CMK (cell line): ENCODE data around the gene TSPAN31.
A peak's percentile ranks its signal among the peaks of the same experiment; 100 is the strongest.

Experiments
- DNase-seq: peaks from one replicate; pipeline ENCODE4 v3.0.0-alpha.2; 2010; ENCODE audit warnings: low read depth

The TSPAN31 gene

DNA sequence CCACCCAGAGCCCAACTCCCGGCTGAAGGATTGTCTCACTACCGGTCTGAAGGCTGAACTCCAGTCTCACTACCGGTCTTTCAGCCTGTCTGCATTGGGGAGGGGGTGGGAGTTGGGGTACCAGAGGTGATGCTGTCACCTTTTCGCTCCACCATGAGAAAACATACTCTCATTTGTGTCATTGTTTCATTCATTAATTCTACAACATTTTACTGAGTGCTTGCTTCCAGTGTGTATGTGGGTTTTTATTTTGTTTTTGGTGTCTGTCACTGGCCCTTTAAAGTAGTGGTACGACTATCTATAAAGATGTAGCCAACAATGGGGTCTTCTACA, 7.8 kb downstream of the TSPAN31 start:
- no peak for DNase-seq

GRCh38 chr12:57753756-57754337, 9.0 kb downstream of the TSPAN31 start:
- no peak for DNase-seq

GRCh38 chr12:57754411-57755193, 9.8 kb downstream of the TSPAN31 start, which contains the start of gene MARCHF9:
Gene MARCHF9, plus strand, starts transcription at chr12:57755103. Its CDS starts 426 bp downstream, at chr12:57755529.
- DNase-seq, result peak; percentile 49

DNA sequence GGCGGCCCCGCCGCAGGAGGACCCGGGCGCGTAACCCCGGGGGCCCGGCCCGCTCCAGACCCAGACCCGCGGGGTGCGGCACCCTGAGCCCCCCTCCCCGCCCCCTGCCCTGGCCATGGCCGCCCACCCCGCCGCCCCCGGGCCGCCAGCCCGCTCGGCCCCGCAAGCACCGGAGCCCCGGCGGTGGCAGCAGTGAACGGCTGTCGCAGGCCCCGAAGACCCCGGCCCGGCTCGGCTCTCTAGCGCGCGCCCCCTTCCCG, 10.3 kb downstream of the TSPAN31 start:
- DNase-seq, result no peak

DNA sequence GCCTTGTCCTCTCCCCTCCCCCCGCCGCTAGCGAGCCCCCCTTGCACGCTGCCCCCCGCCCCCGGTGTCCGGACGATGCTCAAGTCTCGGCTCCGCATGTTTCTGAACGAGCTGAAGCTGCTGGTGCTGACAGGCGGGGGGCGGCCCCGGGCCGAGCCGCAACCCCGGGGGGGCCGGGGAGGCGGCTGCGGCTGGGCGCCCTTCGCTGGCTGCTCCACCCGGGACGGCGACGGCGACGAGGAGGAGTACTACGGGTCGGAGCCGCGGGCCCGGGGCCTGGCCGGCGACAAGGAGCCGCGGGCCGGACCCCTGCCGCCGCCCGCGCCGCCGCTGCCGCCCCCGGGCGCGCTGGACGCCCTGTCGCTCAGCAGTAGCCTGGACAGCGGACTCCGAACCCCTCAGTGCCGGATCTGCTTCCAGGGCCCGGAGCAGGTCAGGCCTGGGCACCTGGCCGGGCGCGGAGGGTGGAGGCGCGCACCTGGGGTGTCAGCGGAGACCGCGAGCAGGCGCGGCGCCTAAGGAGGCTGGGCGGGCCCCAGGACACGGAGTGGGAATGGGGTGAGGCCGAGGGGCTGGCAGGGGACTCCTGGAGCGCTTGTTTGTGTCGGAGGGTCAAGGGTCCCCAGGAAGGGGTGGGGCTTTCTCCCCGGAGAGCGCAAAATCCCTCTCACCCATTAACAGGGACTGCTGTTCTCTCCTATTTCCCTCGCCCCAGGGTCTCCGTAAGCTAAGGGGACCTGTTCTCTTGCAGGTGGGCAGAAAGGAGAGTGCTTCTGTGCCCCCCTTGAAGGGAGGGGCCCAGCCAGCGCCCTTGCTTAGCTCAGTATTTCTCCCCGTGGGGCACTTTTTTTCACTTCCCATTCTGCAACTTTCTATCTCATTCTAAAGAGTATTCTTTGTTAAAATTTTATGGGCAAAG, 10.9 kb downstream of the TSPAN31 start:
- no peak for DNase-seq

GRCh38 chr12:57756406-57757341, 11.8 kb downstream of the TSPAN31 start:
- no peak for DNase-seq

- DNase-seq, result no peak
Observed at GRCh38 chr12:57757771-57758170, 12.9 kb downstream of the TSPAN31 start.

GRCh38 chr12:57758552-57759359, 13.9 kb downstream of the TSPAN31 start:
- no peak for DNase-seq

DNA sequence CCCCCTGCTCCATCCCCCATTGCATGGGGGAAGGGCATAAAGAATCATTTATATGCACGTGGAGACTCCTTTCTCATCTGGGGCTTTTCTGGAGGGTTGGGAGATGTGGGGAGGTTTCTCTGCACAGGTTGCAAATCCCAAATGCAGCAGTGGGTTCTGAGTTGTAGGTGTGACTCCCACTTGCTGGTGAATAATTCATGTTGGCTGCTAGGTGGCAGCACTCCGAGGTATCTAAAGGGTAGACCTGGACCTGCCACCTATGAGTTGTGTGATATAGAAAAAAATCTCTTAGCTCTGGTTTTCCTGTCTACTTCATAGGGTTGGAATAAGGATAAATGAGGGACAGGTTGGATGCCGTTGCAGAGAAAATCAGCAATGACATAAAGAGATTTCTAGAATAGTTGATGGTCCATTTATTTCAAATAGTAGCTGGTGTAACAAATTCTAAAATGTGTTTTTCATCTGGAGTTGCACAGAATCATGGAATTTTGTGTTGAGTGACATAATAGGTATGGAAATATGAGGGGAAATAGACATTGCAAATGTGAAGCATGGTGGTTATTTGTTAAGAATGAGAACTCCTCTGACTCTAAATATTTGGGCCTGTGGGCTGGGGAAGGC, 14.6 kb downstream of the TSPAN31 start:
- DNase-seq, result no peak

DNA sequence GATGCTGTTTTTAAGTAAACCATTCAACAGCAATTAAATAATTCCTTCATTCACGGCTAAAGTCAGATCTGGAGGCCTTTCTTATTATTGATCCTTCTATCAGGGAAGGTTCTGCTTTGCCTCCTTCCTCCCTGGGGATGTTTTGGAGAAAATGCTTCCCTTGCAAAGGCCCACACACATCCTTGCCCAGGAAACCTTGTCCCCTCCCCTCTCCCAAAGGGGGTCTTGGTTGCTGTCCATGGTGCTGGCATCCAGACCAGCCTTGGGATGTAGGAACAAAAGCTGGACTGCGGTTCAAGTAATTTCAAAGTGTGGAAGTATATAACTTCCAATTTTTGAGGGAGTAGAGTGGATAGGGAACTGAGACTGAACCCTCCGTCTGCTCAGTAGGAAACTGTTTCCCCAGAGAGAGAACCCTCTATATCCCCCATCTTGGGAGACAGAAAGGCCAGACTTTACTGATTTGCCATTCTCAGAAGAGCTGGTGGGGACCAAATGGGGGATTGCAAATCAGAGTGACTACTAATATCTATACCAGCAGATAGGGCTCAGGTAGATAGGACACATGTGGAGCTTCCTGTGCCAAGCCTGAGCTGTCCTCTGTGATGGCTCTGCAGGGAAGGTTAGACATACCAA, 15.6 kb downstream of the TSPAN31 start:
- DNase-seq, result no peak

DNA sequence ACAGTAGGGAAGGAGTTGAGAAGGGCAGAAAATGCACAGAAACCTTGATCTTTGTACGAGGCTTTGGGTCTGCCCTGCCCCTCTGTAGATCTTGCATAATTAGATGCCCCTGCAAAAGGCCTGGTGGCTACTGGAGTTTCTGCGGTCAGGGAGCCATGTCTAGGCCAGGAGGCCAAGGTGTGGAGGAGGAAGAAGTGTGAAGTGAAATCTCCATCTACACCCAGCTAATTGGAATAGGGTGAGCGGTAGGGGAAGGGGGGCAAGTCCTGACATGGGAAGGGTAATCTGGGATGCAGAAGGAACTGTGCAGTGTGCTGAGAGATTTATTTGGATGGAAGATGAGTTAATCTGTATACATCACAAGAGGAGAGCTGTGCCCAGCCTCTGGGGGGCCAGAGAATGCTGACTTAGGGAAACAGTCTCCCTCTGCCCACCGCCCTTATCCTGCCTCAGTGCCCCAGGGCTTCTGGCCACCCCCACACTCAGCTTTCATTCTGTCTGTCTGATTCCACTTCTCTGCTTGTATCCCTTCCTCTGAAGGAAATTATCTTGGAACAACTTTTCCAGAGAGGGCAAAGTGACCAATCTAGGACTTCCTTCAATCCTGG, 16.7 kb downstream of the TSPAN31 start:
- no peak for DNase-seq

DNA sequence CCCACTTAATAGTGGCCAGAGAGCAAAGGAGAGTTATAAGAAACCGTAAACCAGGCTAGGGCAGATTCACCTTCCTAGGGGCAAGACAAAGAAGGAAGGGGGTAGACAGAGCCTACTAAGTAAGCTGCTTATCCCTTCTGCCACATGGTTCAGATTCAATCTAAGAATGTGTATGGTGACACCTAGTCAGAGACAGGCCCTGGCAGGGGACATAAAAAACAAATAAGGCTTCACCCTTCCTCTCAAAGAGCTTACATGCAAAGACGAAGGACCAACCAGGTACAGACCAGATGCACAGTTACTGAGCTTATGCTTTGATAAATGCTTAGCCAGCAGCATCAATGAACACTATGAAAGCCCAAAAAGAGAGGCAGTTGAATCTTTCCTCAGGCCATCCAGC, 17.6 kb downstream of the TSPAN31 start:
- no peak for DNase-seq

DNA sequence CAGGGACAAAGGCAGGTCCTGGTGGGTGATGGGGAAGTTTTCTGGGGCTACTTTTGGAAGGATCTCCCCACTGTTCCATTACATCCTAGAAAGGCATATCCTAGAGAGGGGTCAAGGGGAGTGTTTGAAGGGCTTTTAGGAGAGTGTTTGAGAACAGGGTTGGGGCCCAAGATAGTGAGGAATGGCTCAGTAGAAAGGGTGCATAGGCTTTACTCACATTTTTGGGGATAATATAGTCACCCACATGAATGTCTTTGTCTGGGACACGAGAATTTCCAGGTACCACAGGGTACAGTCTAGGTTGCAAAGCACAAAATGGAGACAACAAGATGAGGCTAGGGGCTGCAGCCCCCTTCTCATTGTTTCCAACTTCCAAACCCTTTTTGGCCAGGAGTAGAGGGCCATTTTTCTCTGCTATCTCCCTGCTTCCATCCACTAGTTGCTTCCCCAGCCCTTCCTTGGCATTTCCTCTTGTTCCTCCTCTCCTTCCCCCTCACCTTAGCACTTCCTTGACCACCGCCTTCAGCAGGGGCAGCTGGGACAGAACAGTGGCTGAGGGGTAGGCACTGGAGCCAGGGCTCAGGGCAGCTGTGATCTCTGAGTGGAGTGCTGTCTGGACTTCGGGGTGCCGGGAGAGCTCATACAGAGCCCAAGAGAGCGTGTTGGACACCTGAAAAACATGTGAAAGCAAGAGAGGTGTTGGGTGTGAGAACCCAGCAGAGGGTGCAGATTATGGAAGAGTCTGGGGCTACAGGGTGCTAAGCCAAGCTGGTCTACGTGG, 19.2 kb downstream of the TSPAN31 start:
- no peak for DNase-seq

GRCh38 chr12:57764662-57765002, 19.8 kb downstream of the TSPAN31 start:
- DNase-seq, result no peak

- no peak for DNase-seq
Observed at GRCh38 chr12:57765003-57765697, 20.3 kb downstream of the TSPAN31 start.

- no peak for DNase-seq
Observed at GRCh38 chr12:57765698-57766463, 21.0 kb downstream of the TSPAN31 start.

- no peak for DNase-seq
Observed at GRCh38 chr12:57766464-57767304, 21.8 kb downstream of the TSPAN31 start, which contains the start of gene CYP27B1. Gene CYP27B1, minus strand, starts transcription at chr12:57767078. Its CDS starts 37 bp downstream, at chr12:57767041.
